Fibroblast of skin of scalp (primary cell): ENCODE data around the gene OR8I2. TPM values are rescaled to one million over a fixed set of nuclear protein-coding genes. Genes with fewer than 3 reads are reported as not detected.
"Not testable (repeated sequence)": the region's sequence is repeated elsewhere in the genome, so short reads cannot be mapped to it uniquely, and the experiment has no call there.

Source experiments
- DNase-seq: peaks from one replicate; pipeline ENCODE4 v3.0.0-alpha.2; 2013
- polyA plus RNA-seq, 2 experiments: library from polyadenylated mRNA; unstranded; fragments of 120-200 nt; gene quantifications; one replicate each; pipeline ENCODE4 v1.2.1, GENCODE V29; 2013; ENCODE audit not compliant: insufficient read length in 2 of 2

Gene OR8I2
- not detected for polyA plus RNA-seq (2013, experiment 1 of 2; ENCODE audit: insufficient read length)
- not detected for polyA plus RNA-seq (2013, experiment 2 of 2; ENCODE audit: insufficient read length)

- DNase-seq: no peak
These were observed at the start of gene OR8I2 for GRCh38 chr11:56093008-56093407. Gene OR8I2 (plus strand): TSS chr11:56093308. CDS start chr11:56093308, 0 bp downstream.

GRCh38 chr11:56045538-56045937 lies 47.6 kb upstream of the OR8I2 start:
- DNase-seq: no peak

GRCh38 chr11:56048480-56048879 lies 44.6 kb upstream of the OR8I2 start:
- DNase-seq: no peak

GRCh38 chr11:56049487-56049886 lies 43.6 kb upstream of the OR8I2 start:
- no peak for DNase-seq

- not testable (repeated sequence) for DNase-seq
These were observed 36.7 kb upstream of the OR8I2 start for GRCh38 chr11:56056366-56056765.

GRCh38 chr11:56057661-56058237 lies 35.4 kb upstream of the OR8I2 start:
- DNase-seq: not testable (repeated sequence)

GRCh38 chr11:56058260-56058780 lies 34.8 kb upstream of the OR8I2 start:
- DNase-seq: not testable (repeated sequence)

- no peak for DNase-seq
These were observed 26.1 kb upstream of the OR8I2 start for GRCh38 chr11:56066980-56067379.

- DNase-seq: no peak
These were observed 3.4 kb upstream of the OR8I2 start for GRCh38 chr11:56089697-56090096.

- DNase-seq: no peak
These were observed 10.2 kb downstream of the OR8I2 start, which contains the start of gene OR8H2 for GRCh38 chr11:56103210-56103737. Gene OR8H2 (plus strand): TSS chr11:56103687. CDS start chr11:56105043, 1,356 bp downstream.

GRCh38 chr11:56122073-56122472 lies 29.0 kb downstream of the OR8I2 start, which contains the start of gene OR8H3:
Gene OR8H3 (plus strand): TSS chr11:56122373. CDS start chr11:56122373, 0 bp downstream.
- DNase-seq: no peak

- no peak for DNase-seq
These were observed 47.1 kb downstream of the OR8I2 start, which contains the start of gene OR8J3 for GRCh38 chr11:56140151-56140661. Gene OR8J3 (minus strand): TSS chr11:56140201. CDS start chr11:56137718, 2,483 bp downstream.

GRCh38 chr11:56143681-56144080 lies 50.6 kb downstream of the OR8I2 start:
- not testable (repeated sequence) for DNase-seq
